ENCODE data around the gene MED23.

DNA sequence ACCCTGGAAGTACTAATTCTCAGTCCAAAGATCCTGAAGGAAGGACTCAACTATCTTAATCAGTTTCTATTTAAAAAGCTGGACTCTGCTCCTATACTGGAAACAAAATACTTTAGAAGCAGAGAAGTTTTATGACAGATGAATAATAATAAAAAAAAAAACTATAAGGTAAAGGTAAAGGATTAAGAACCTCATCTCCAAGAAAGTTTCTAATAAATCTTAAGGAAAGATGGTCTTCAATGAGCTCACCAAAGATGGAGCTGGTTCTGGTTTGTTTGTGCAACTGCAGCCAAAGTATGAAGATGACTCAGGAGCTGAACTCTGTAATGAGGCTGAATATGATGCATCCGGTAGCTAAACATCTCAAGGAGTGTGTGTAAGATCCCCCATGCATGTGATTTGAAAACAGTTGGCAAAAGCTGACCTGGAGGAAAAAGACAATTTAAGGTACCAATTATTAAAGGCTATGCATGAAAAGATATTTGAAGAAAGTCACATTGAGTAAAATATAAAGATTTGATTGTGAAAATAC, 25.2 kb downstream of the MED23 start:
- TF ChIP-seq ISL1 (CRISPR knock-in tag; IDR thresholded peaks at IDR 0.05) (no peak), PATZ1 (CRISPR knock-in tag; IDR thresholded peaks at IDR 0.05; ENCODE audit: borderline replicate concordance) (no peak), TCF4 (CRISPR knock-in tag; IDR thresholded peaks at IDR 0.05; ENCODE audit: borderline replicate concordance) (no peak), ZFP3 (CRISPR knock-in tag; IDR thresholded peaks at IDR 0.05) (no peak)
